CD4-positive, CD25-positive, alpha-beta regulatory T cell (primary cell): ENCODE measurements around the gene CCDC50. TPM values are rescaled to one million over a fixed set of nuclear protein-coding genes. Genes with fewer than 3 reads are reported as not detected.
A peak's percentile ranks its signal among the peaks of the same experiment; 100 is the strongest.

Experiments used
- ATAC-seq, 2 donors: fragments of 150-1000 bp; cut with Tn5 transposase; one replicate each; pipeline ENCODE4 v1.10.0; 2021; ENCODE audit warnings: low read depth in 2 of 2, moderate number of reproducible peaks in 2 of 2, moderate library complexity in 1 of 2
- DNase-seq, 3 donors: peaks; one replicate each; pipeline versions ENCODE4 v3.0.0 to v3.0.0-alpha.2; 2012 to 2022; ENCODE audit warnings: mixed read lengths in 1 of 3
- H3K27ac ChIP-seq: one replicate; pipeline ENCODE4 v1.7.0; 2013; ENCODE audit warnings: mild to moderate bottlenecking, low read length; ENCODE audit not compliant: insufficient read depth, poor library complexity, severe bottlenecking
- H3K27me3 ChIP-seq: one replicate; pipeline ENCODE4 v1.7.0; 2013; ENCODE audit warnings: low read length; ENCODE audit not compliant: control insufficient read depth, insufficient read depth
- H3K36me3 ChIP-seq: one replicate; pipeline ENCODE4 v1.7.0; 2013; ENCODE audit warnings: mild to moderate bottlenecking, low read length, moderate library complexity; ENCODE audit not compliant: control insufficient read depth, insufficient read depth
- H3K4me1 ChIP-seq: 2 replicates; pipeline ENCODE4 v1.7.0; 2013; ENCODE audit warnings: mild to moderate bottlenecking, low read length; ENCODE audit not compliant: insufficient read depth, control insufficient read depth, poor library complexity, severe bottlenecking
- H3K4me3 ChIP-seq: one replicate; pipeline ENCODE4 v1.7.0; 2013; ENCODE audit warnings: low read depth, mild to moderate bottlenecking, low read length, moderate library complexity
- H3K9me3 ChIP-seq, 2 experiments: 1 replicate in 1 of 2; 2 replicates in 1 of 2; pipeline ENCODE4 v1.7.0; 2013; ENCODE audit warnings: low read length in 2 of 2, mild to moderate bottlenecking in 1 of 2, moderate library complexity in 1 of 2; ENCODE audit not compliant: control insufficient read depth in 2 of 2
- H3K27ac Mint-ChIP-seq, 3 donors: one replicate each; pipeline ENCODE4 v1.8.0; 2020 to 2022; ENCODE audit warnings: mild to moderate bottlenecking in 3 of 3, mixed read lengths in 3 of 3, moderate library complexity in 2 of 3
- H3K27me3 Mint-ChIP-seq: one replicate; pipeline ENCODE4 v1.8.0; 2022; ENCODE audit warnings: mild to moderate bottlenecking, mixed read lengths
- H3K36me3 Mint-ChIP-seq: one replicate; pipeline ENCODE4 v1.8.0; 2020; ENCODE audit warnings: mixed read lengths
- H3K4me1 Mint-ChIP-seq, 4 donors: one replicate each; pipeline ENCODE4 v1.8.0; 2020 to 2022; ENCODE audit warnings: mixed read lengths in 4 of 4, mild to moderate bottlenecking in 1 of 4
- H3K4me3 Mint-ChIP-seq, 4 donors: one replicate each; pipeline ENCODE4 v1.8.0; 2020 to 2022; ENCODE audit warnings: mild to moderate bottlenecking in 4 of 4, mixed read lengths in 4 of 4, moderate library complexity in 3 of 4
- H3K9me3 Mint-ChIP-seq, 7 donors: one replicate each; pipeline ENCODE4 v1.8.0; 2020 to 2022; ENCODE audit warnings: mixed read lengths in 7 of 7, mild to moderate bottlenecking in 3 of 7, moderate library complexity in 2 of 7
- polyA plus RNA-seq, 4 donors: library from polyadenylated mRNA; unstranded; fragments of 300-500 nt; fragmentation: Illumina TruSeq; gene quantifications; one replicate each; pipeline ENCODE4 v1.2.3, GENCODE V29; 2021
- total RNA-seq: library from RNA; stranded (reverse); gene quantifications from one replicate; pipeline ENCODE4 v1.2.3, GENCODE V29; 2022

CCDC50 gene
- total and polyA plus RNA-seq, 5 donors from 2014 or later: 7.8 to 11.4 (median 9.4) TPM

GRCh38 chr3:191294291-191294690 is 34.9 kb upstream of the CCDC50 start:
- H3K9me3 Mint-ChIP-seq: peaks cover 0 to 2% (median 0%) of the 10 kb centered on the region in 7 donors
- H3K9me3 ChIP-seq: no peaks in the 10 kb centered on the region
- H3K36me3 ChIP-seq: no peaks in the 10 kb centered on the region
- no peaks in the 10 kb centered on the region for H3K27me3 Mint-ChIP-seq
- H3K27ac ChIP-seq: no peak overlapping the region
- H3K36me3 Mint-ChIP-seq: no peaks in the 10 kb centered on the region
- no peak overlapping the region for H3K27ac Mint-ChIP-seq
- peaks cover 2 to 14% (median 10%) of the 10 kb centered on the region in 4 donors for H3K4me1 Mint-ChIP-seq
- no peak overlapping the region for H3K4me3 Mint-ChIP-seq
- no peaks in the 10 kb centered on the region for H3K4me1 ChIP-seq
- no peaks in the 10 kb centered on the region for H3K27me3 ChIP-seq
- no peak overlapping the region for H3K4me3 ChIP-seq
- DNase-seq (no peak), ATAC-seq (no peak)

- Histone ChIP-seq H3K4me1 (no peaks in the 10 kb centered on the region), H3K4me3 (no peak overlapping the region), H3K36me3 (no peaks in the 10 kb centered on the region), H3K9me3 (no peaks in the 10 kb centered on the region), H3K27me3 (no peaks in the 10 kb centered on the region), H3K27ac (no peak overlapping the region)
- peaks cover 0 to 2% (median 0%) of the 10 kb centered on the region in 7 donors for H3K9me3 Mint-ChIP-seq
- DNase-seq: no peak
- no peaks in the 10 kb centered on the region for H3K36me3 Mint-ChIP-seq
- no peak overlapping the region for H3K27ac Mint-ChIP-seq
- H3K27me3 Mint-ChIP-seq: no peaks in the 10 kb centered on the region
- peaks cover 0 to 2% (median 0%) of the 10 kb centered on the region in 4 donors for H3K4me1 Mint-ChIP-seq
- no peak for ATAC-seq
- no peak overlapping the region for H3K4me3 Mint-ChIP-seq
These were observed 33.1 kb upstream of the CCDC50 start for GRCh38 chr3:191296041-191296541.

- Mint-ChIP-seq H3K36me3 (no peaks in the 10 kb centered on the region), H3K9me3 (peaks cover 0 to 2% (median 0%) of the 10 kb centered on the region in 7 donors), H3K4me1 (no peaks in the 10 kb centered on the region), H3K27me3 (no peaks in the 10 kb centered on the region), H3K4me3 (no peak overlapping the region), H3K27ac (peak overlapping the region in 1 of 3 donors; percentile 41)
- Histone ChIP-seq H3K4me3 (no peak overlapping the region), H3K4me1 (no peaks in the 10 kb centered on the region), H3K27me3 (no peaks in the 10 kb centered on the region), H3K27ac (no peak overlapping the region), H3K36me3 (no peaks in the 10 kb centered on the region), H3K9me3 (no peaks in the 10 kb centered on the region)
- DNase-seq (no peak), ATAC-seq (no peak)
These were observed 30.3 kb upstream of the CCDC50 start for GRCh38 chr3:191298846-191299245.

- H3K4me3 ChIP-seq: no peak overlapping the region
These were observed 28.8 kb upstream of the CCDC50 start for GRCh38 chr3:191300422-191300821.

GRCh38 chr3:191301017-191301416 is 28.2 kb upstream of the CCDC50 start:
- H3K4me1 Mint-ChIP-seq: no peaks in the 10 kb centered on the region
- Histone ChIP-seq H3K27me3 (no peaks in the 10 kb centered on the region), H3K4me3 (no peak overlapping the region), H3K27ac (no peak overlapping the region), H3K4me1 (no peaks in the 10 kb centered on the region), H3K36me3 (no peaks in the 10 kb centered on the region), H3K9me3 (no peaks in the 10 kb centered on the region)
- no peaks in the 10 kb centered on the region for H3K36me3 Mint-ChIP-seq
- H3K27ac Mint-ChIP-seq: no peak overlapping the region
- H3K27me3 Mint-ChIP-seq: no peaks in the 10 kb centered on the region
- H3K9me3 Mint-ChIP-seq: peaks cover 0 to 2% (median 0%) of the 10 kb centered on the region in 7 donors
- no peak for DNase-seq
- no peak overlapping the region for H3K4me3 Mint-ChIP-seq
- no peak for ATAC-seq

More at GRCh38 chr3:191300422-191300821, 28.8 kb upstream of the CCDC50 start:
- H3K27ac ChIP-seq: no peak overlapping the region
- no peaks in the 10 kb centered on the region for H3K4me1 Mint-ChIP-seq
- no peak overlapping the region for H3K27ac Mint-ChIP-seq
- H3K36me3 Mint-ChIP-seq: no peaks in the 10 kb centered on the region
- no peaks in the 10 kb centered on the region for H3K27me3 ChIP-seq
- H3K9me3 ChIP-seq: no peaks in the 10 kb centered on the region
- H3K36me3 ChIP-seq: no peaks in the 10 kb centered on the region
- peaks cover 0 to 2% (median 0%) of the 10 kb centered on the region in 7 donors for H3K9me3 Mint-ChIP-seq
- H3K4me3 Mint-ChIP-seq: no peak overlapping the region
- H3K27me3 Mint-ChIP-seq: no peaks in the 10 kb centered on the region
- H3K4me1 ChIP-seq: no peaks in the 10 kb centered on the region
- DNase-seq: no peak
- ATAC-seq: no peak

GRCh38 chr3:191301782-191302411 is 27.3 kb upstream of the CCDC50 start:
- ATAC-seq: no peak

GRCh38 chr3:191302451-191302850 is 26.7 kb upstream of the CCDC50 start:
- H3K27me3 ChIP-seq: no peaks in the 10 kb centered on the region
- no peak for DNase-seq
- no peak for ATAC-seq
- no peaks in the 10 kb centered on the region for H3K9me3 ChIP-seq
- Mint-ChIP-seq H3K36me3 (no peaks in the 10 kb centered on the region), H3K4me3 (no peak overlapping the region), H3K9me3 (peaks cover 0 to 2% (median 0%) of the 10 kb centered on the region in 7 donors), H3K27me3 (no peaks in the 10 kb centered on the region), H3K4me1 (no peaks in the 10 kb centered on the region), H3K27ac (no peak overlapping the region)
- H3K4me1 ChIP-seq: no peaks in the 10 kb centered on the region
- H3K4me3 ChIP-seq: no peak overlapping the region
- H3K27ac ChIP-seq: no peak overlapping the region
- H3K36me3 ChIP-seq: no peaks in the 10 kb centered on the region

More at GRCh38 chr3:191301782-191302411, 27.3 kb upstream of the CCDC50 start:
- no peak overlapping the region for H3K4me3 ChIP-seq
- Mint-ChIP-seq H3K27ac (no peak overlapping the region), H3K4me1 (no peaks in the 10 kb centered on the region), H3K4me3 (no peak overlapping the region), H3K27me3 (no peaks in the 10 kb centered on the region), H3K36me3 (no peaks in the 10 kb centered on the region), H3K9me3 (peaks cover 0 to 2% (median 0%) of the 10 kb centered on the region in 7 donors)
- no peak overlapping the region for H3K27ac ChIP-seq
- H3K9me3 ChIP-seq: no peaks in the 10 kb centered on the region
- no peaks in the 10 kb centered on the region for H3K36me3 ChIP-seq
- H3K4me1 ChIP-seq: no peaks in the 10 kb centered on the region
- DNase-seq: no peak
- no peaks in the 10 kb centered on the region for H3K27me3 ChIP-seq

GRCh38 chr3:191303596-191303995 is 25.6 kb upstream of the CCDC50 start:
- no peaks in the 10 kb centered on the region for H3K36me3 Mint-ChIP-seq
- no peak for ATAC-seq
- H3K4me3 Mint-ChIP-seq: no peak overlapping the region
- Histone ChIP-seq H3K4me3 (no peak overlapping the region), H3K36me3 (no peaks in the 10 kb centered on the region), H3K27me3 (no peaks in the 10 kb centered on the region), H3K27ac (no peak overlapping the region), H3K4me1 (no peaks in the 10 kb centered on the region), H3K9me3 (no peaks in the 10 kb centered on the region)
- no peak overlapping the region for H3K27ac Mint-ChIP-seq
- H3K9me3 Mint-ChIP-seq: peaks cover 0 to 3% (median 0%) of the 10 kb centered on the region in 7 donors
- H3K27me3 Mint-ChIP-seq: no peaks in the 10 kb centered on the region
- H3K4me1 Mint-ChIP-seq: no peaks in the 10 kb centered on the region
- DNase-seq: no peak
